Esophagus squamous epithelium (tissue), 4 donors: ENCODE measurements around the gene DTNA.

Experiments used
- CTCF ChIP-seq, 6 experiments: fragments of 450-650 bp in 4 of 6; fragments of 200-600 bp in 2 of 6; sonication (generic) in 2 of 6; IDR thresholded peaks; one replicate each; pipeline ENCODE4 v1.5.1; 2016 to 2019; ENCODE audit warnings: antibody characterized with exemption in 6 of 6, mild to moderate bottlenecking in 4 of 6, moderate library complexity in 4 of 6
- POLR2A ChIP-seq, 4 donors: fragments of 450-650 bp; IDR thresholded peaks; one replicate each; pipeline ENCODE4 v1.6.1; 2017; ENCODE audit warnings: antibody characterized with exemption in 4 of 4, mild to moderate bottlenecking in 4 of 4, moderate library complexity in 3 of 4

GRCh38 chr18:34838669-34839068 is 128.6 kb downstream of the DTNA start:
- no peak for TF ChIP-seq CTCF (IDR thresholded peaks at IDR 0.05)
- TF ChIP-seq POLR2A (IDR thresholded peaks at IDR 0.05): no peak
